Lung (tissue), 12 donors: ENCODE data around the gene DNAH17. TPM values are rescaled to one million over a fixed set of nuclear protein-coding genes. Genes with fewer than 3 reads are reported as not detected.

ENCODE experiments used
- ATAC-seq: fragments of 200-7000 bp; cut with Tn5 transposase; one replicate; pipeline ENCODE4 v1.9.1; 2020; ENCODE audit warnings: moderate number of reproducible peaks; ENCODE audit not compliant: insufficient read depth, low FRiP score
- DNase-seq, 3 donors: peaks; one replicate each; pipeline ENCODE4 v3.0.0-alpha.2; 2013 to 2017
- H3K27ac ChIP-seq, 2 donors: one replicate each; pipeline ENCODE4 v1.5.1; 2013; ENCODE audit warnings: mild to moderate bottlenecking in 2 of 2, moderate library complexity in 2 of 2, control low read depth in 1 of 2, inconsistent platforms in 1 of 2, low read depth in 1 of 2, low read length in 1 of 2
- H3K27me3 ChIP-seq, 3 donors: one replicate each; pipeline ENCODE4 v1.5.1; 2013; ENCODE audit warnings: low read length in 2 of 3; ENCODE audit not compliant: control insufficient read depth in 3 of 3, insufficient read depth in 3 of 3
- H3K36me3 ChIP-seq, 4 donors: one replicate each; pipeline ENCODE4 v1.5.1; 2013; ENCODE audit warnings: low read length in 4 of 4, mild to moderate bottlenecking in 1 of 4, moderate library complexity in 1 of 4; ENCODE audit not compliant: control insufficient read depth in 4 of 4, insufficient read depth in 4 of 4
- H3K4me1 ChIP-seq, 5 donors: one replicate each; pipeline ENCODE4 v1.5.1; 2013; ENCODE audit warnings: low read length in 5 of 5, mild to moderate bottlenecking in 2 of 5, moderate library complexity in 1 of 5; ENCODE audit not compliant: control insufficient read depth in 5 of 5, insufficient read depth in 5 of 5
- H3K4me3 ChIP-seq: one replicate; pipeline ENCODE4 v1.5.1; 2013; ENCODE audit warnings: mild to moderate bottlenecking, control low read depth, moderate library complexity
- H3K9ac ChIP-seq, 2 donors: one replicate each; pipeline ENCODE4 v1.5.1; 2013; ENCODE audit warnings: low read length in 2 of 2, control low read depth in 1 of 2; ENCODE audit not compliant: insufficient read depth in 1 of 2
- H3K9me3 ChIP-seq, 4 donors: one replicate each; pipeline ENCODE4 v1.5.1; 2013; ENCODE audit warnings: low read length in 3 of 4, mild to moderate bottlenecking in 1 of 4, moderate library complexity in 1 of 4; ENCODE audit not compliant: control insufficient read depth in 4 of 4, insufficient read depth in 3 of 4
- WGBS, 2 donors: extraction: QIAGEN DNeasy Blood & Tissue Kit; methylation state at CpG; one replicate each; pipeline ENCODE4 v1.1.7; 2013; 5-methylcytosine and 5-hydroxymethylcytosine counted together
- polyA plus RNA-seq, 2 donors: library from polyadenylated mRNA; stranded (reverse); fragments of 200-250 nt; gene quantifications; one replicate each; pipeline ENCODE4 v1.2.1, GENCODE V29; 2013
- total RNA-seq, 2 donors: library from RNA; depleted of rRNA in 1 of 2; stranded (reverse); fragments of >200 nt in 1 of 2; gene quantifications; one replicate each; pipeline ENCODE4 v1.2.1, GENCODE V29; 2014 to 2021
- TF ChIP-seq, protein P1 (sequence below): IDR thresholded peaks from 2 replicates; pipeline ENCODE4 v1.5.1; 2012; ENCODE audit warnings: mild to moderate bottlenecking; ENCODE audit errors: control extremely low read depth, extremely low read depth
- donor health status: control.
- donor health status: control.
- donor health status: Bipolar disorder and iron deficiency.
- donor health status: healthy.
- donor health status: DM: yes; HTN: yes; CAD: no.

Gene DNAH17
- total and polyA plus RNA-seq, 4 donors: 0.44 to 1.6 (median 1.2) TPM

DNA sequence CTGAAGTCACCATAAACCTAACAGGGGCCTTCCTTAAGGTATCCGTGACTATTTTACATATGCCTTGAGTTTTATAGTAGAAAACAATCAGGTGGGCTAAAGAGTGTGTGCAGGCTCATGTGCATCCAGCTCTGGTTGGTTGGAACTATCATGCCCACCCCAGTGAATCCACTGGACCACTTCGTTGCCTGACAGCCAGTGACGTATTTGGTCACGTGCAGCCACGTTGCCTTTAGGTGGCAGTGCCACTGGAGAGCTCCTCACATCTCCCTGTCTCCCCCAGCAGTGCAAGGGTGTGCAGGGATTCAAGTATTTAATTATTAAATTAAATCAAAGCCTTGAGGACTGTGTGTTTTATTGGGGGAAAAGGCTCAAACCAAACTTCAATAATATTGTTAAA lies 42.1 kb upstream of the DNAH17 start:
- TF ChIP-seq, protein P1, sequence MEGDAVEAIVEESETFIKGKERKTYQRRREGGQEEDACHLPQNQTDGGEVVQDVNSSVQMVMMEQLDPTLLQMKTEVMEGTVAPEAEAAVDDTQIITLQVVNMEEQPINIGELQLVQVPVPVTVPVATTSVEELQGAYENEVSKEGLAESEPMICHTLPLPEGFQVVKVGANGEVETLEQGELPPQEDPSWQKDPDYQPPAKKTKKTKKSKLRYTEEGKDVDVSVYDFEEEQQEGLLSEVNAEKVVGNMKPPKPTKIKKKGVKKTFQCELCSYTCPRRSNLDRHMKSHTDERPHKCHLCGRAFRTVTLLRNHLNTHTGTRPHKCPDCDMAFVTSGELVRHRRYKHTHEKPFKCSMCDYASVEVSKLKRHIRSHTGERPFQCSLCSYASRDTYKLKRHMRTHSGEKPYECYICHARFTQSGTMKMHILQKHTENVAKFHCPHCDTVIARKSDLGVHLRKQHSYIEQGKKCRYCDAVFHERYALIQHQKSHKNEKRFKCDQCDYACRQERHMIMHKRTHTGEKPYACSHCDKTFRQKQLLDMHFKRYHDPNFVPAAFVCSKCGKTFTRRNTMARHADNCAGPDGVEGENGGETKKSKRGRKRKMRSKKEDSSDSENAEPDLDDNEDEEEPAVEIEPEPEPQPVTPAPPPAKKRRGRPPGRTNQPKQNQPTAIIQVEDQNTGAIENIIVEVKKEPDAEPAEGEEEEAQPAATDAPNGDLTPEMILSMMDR: no peak
- H3K27me3 ChIP-seq: no peaks in the 10 kb centered on the region
- no peaks in the 10 kb centered on the region for H3K36me3 ChIP-seq
- H3K4me1 ChIP-seq: peaks cover 0 to 3% (median 0%) of the 10 kb centered on the region in 5 donors
- no peak overlapping the region for H3K4me3 ChIP-seq
- no peaks in the 10 kb centered on the region for H3K9me3 ChIP-seq
- no peak overlapping the region for H3K27ac ChIP-seq
- no peak overlapping the region for H3K9ac ChIP-seq
- no peak for DNase-seq
- 94% methylated on average over 5 of the region's 5 CpGs for WGBS, 2 donors
- ATAC-seq: no peak

DNA sequence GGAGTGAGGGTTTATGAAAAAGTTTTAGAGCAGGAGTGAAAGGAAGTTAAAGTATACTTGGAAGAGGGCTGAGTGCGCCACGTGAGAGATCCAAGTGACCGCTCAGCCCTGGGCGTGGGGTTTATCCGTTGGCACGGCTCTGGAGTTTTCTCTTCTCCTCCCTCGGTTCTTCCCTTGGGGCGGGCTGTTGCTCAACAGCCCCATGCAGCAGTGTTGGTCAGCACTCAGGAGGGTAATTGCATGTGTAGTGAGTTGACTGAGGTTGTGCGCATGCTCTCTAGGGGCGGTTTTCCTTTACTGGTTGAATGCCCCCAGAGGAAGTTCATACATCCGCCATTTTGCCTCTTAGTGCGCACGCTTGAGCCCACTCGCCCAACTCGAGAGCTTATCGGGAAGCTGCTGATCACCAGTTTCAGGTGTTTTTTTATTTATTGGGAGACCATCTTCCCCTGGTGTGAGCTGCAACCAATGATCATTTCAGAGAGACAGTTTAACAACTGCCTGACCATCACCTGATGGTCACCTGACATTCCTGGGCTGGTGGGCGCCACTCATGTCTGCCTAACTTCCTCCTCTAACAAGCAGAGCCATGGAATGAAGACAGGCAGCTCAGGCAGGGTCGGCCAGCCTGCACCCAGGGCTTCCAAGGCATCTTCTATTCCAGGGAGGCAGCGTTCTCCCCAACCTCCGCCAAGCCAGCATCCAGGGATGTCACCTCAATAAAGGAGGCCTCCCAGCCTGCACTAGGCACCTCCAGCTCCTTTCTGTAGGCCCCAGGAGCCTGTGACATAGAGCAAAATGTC lies 41.3 kb upstream of the DNAH17 start:
- H3K9me3 ChIP-seq: no peaks in the 10 kb centered on the region
- WGBS, 2 donors: 91 to 94% methylated on average over 20 of the region's 20 CpGs
- no peak overlapping the region for H3K27ac ChIP-seq
- TF ChIP-seq, protein P1: no peak
- no peaks in the 10 kb centered on the region for H3K36me3 ChIP-seq
- no peak overlapping the region for H3K9ac ChIP-seq
- no peaks in the 10 kb centered on the region for H3K27me3 ChIP-seq
- no peak overlapping the region for H3K4me3 ChIP-seq
- H3K4me1 ChIP-seq: peaks cover 0 to 3% (median 0%) of the 10 kb centered on the region in 5 donors
- DNase-seq (no peak), ATAC-seq (no peak)

DNA sequence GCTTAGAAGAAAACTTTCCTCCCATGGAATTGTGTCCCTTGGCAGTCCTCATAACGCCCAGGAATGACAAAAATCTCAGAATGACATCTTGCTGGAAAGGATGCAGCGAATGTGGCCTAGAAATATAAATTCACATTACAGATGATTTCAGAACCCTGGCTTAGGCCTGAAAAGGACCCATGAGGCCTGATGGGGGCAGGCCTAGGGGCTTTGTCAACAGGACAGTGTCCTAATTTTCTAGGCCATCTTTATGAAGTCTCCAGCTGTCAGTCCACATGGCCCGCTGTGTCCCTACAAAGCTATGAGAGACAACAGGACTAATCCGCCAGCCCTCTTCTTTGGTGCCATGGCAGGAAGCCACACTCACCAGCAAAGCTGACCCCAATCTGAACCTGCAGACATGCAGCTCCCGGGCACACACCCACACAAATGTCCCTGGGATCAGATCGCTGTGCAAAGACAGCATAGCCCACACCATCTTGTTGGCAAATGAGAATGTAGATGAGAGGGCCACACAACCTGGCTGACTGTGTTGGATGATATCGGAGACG lies 40.4 kb upstream of the DNAH17 start:
- Histone ChIP-seq H3K9me3 (no peaks in the 10 kb centered on the region), H3K27ac (no peak overlapping the region), H3K9ac (no peak overlapping the region), H3K4me3 (no peak overlapping the region), H3K4me1 (peaks cover 0 to 3% (median 0%) of the 10 kb centered on the region in 5 donors), H3K27me3 (no peaks in the 10 kb centered on the region), H3K36me3 (no peaks in the 10 kb centered on the region)
- no peak for ATAC-seq
- 84 to 93% methylated on average over 8 of the region's 8 CpGs for WGBS, 2 donors
- TF ChIP-seq, protein P1: no peak
- peak in 2 of 3 donors; percentile 20 to 34 for DNase-seq
